Measurements from ENCODE around the gene SFXN5.
A peak's percentile ranks its signal among the peaks of the same experiment; 100 is the strongest.

The SFXN5 gene

DNA sequence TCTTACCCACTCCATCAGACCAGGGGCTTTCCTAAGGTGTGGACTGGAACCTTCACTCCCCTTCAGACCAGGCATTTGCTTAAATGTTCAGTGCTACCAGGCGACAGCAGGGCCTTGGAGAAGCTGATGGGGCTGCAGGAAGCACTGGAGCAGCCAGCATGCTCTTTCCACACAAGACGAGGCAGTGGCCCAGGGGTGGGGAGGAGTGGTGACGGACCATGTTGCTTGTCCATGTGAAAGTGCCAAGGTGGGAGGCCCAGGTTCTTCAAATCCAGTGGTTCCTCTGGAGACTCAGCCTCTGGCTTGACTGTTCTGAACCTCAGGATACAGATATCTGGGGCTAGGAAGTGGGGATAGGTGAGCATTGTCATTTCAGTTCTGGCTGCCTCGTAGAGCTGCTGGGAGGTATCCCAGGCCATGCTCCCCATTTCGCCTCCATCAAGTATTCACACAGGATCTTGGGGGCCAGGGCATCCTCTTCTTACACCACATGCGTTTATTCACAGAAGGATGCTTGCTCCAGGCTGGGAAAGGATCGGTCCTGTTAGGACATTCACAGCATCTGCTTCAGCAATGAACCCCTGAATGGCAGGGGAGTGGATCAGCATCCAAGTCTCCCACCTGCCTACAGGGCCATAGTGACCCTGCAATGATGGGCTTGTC lies 62.2 kb downstream of the SFXN5 start:
- DNase-seq, result no peak

DNA sequence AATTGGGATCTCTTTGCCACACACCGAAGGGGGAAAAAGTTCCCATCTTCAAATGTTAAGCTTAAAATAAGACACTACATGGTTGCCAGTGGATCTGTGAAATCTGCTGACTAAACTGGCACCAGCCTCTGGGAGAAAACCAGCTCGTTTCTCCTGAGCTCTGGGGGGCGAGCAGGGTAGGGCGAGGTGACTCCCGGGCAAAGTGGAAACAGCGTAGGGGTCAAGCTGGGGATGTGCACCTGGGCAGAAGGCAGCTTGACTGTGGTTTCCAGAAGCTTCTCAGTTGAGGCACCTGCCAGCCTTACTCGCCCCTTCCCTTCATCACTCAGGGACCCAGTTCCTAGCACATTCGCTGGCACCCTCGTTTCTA lies 62.8 kb downstream of the SFXN5 start:
- DNase-seq, result no peak

DNA sequence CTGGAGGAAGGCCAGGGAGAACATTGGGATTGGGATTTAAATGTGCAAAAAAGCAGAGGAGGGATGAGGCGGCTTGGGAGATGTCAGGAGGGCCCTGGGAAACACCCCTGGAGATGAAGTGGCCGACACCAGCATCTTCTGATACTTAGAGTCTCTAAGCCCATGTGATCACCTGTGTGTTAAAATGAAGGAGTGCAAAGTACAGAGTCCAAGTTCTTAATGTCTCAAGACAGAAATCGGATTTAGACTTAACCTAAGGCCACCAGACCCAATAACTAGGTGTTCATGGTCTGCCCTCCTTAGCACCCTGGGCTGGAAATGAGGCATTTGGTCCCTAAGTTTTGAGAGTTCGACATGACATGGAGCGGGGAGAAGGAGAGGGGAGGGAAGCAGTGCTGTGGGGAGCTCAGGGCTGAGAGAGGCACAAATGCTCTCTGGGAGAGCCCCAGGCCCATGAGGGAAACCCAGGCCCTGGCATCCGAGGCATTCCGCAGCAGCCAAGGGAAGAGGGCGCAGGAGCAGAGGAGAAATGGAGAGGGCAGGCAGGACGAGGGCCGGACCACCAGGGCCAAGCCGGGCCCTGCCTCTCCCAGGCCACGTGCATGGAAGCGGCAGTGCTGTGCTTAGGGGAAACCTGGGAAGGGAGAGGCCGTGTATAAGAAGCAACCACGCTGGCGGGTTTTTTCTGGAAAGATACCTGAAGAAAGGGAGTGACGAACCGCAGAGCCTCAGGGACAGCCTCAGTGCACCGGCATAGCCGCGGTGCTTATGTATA lies 63.3 kb downstream of the SFXN5 start:
- DNase-seq, result no peak

DNA sequence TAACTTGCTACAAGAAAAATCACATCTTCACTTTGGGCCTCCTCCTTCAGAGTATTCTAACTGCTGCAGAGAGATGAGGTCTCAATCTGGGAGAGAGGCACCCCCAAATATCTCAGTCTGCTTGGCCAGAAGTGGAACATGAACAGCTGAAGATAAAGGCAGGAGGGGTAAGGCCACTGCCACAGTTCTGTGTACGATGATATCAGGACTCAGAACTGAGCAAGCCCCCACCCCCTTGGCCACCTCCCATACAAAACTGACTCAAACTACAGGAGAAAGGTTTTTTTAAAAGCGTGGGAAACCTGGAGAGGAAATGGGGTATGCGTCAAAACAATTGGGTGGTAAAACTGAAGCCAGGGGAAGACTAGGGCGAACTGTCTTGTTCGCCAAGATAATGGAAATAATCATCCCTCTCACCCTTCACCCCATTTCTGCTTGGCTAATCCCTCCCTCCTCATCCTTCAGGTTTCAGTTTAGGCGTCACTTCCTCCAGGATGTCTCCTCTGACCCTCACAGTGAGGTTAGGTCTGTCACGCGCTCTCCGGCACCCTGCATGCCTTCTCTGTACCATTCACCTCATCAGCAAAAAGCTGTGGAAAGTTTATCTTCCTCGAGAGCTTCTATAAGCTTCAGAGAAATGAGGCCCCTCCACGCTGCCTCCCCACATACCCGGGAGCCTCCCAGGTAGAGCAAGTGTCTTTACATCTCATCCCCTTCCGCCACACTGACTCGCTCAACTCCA lies 64.4 kb downstream of the SFXN5 start:
- DNase-seq, result no peak

DNA sequence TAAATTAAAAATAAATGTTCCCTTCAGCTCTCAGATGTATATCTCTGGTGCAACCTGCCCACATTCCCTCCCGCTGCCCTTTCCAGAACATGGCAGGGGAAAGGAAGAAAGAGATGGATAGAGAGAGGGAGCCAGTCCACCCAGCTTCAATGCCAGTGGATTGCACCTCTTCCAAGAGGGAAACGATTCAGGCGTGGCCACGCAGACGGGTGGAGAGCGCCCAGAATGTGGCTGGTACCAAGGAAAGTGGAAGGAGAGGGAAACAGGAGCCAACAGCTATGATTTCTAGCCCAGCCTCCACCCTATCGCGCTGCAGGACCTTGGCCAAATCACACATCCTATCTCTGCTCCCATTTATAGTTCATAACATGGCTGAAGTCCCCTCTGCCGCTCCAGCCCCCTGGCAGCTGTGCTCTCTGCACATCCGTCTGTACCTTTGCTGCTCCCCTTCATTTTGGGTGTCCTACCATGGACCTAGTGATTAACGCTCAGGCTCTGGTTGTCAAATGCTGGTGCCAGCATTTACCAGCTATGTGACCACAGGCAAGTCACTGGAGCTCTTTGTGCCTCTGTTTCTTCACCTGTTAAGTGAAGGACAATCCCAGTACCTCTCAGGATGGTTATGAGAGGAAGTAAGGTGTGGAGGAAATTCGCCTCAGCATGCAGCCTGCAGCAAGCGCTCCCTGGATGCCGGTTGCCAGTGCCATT lies 66.5 kb downstream of the SFXN5 start:
- no peak for DNase-seq

DNA sequence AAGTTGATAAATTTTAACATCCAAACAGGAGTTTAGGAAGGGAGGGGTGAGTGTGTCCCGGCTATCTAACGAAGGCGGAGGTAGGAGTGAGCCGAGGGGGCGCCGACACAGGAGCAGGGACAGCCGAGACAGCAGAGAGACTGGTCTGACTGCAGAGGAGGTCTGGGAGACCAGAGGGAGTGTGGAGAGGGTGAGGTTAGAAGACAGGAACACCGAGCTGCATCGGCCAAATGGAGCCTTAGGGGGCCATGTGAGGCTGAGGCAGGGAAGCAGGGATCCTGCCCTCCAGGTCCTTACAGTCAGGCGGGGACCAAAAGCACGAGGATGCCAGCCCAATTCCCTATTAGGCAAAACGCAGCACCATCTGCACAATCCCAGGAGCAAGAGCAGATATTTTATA lies 67.0 kb downstream of the SFXN5 start:
- no peak for DNase-seq

DNA sequence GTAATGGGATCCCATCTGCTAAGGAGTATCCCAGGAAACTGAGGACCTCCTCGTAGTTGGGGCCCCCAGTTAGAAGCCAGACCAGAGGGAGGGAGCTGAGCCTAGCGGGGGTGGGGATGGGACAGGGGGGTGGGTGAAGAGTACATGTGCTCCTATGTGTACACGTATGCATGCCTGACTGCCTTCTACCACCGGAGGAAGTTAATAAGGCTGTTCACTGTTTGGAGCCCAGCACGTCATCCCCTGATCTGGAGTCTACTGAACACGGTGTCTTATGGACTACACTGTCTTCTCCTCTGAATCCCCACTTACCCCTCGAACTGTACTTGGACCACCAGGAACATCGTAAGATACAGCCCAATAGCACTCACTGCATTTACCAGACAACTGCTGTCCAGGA lies 68.5 kb downstream of the SFXN5 start:
- no peak for DNase-seq

DNA sequence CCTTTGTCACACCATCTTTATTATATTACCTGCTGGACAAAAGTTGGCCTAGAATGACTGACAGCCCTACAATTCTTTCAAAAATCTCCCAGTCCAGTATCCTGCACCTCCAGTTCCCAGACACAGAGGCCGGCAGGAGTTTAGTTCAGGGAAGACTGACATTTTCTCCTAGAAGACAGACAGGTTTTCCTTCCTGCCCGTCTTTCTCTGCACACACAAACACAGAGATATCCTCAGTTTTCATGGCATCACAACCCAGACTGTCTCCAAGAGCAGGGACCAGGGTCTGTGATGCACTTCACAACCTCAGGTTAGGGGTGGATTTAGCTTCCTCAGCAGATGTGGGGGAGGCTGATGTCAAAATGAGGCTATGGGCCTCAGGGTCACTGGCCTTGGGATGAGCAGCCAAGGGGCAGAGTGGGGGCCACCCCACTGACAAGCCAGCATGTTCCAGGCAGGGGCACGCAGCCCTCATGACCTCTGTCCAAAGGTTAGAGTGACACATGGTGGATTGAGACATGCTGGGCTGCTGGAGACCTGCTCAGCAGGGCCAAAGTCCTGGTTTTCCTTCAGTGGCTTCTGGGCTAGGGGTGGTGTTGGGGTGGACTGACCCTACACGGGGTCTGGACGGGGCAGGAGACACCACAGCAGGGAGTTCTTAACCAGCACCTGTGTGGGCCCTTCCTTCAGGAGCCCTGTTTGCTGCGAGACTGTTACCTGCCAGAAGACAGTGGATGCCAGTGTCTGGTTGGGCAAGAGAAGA lies 70.5 kb downstream of the SFXN5 start:
- DNase-seq, result no peak

DNA sequence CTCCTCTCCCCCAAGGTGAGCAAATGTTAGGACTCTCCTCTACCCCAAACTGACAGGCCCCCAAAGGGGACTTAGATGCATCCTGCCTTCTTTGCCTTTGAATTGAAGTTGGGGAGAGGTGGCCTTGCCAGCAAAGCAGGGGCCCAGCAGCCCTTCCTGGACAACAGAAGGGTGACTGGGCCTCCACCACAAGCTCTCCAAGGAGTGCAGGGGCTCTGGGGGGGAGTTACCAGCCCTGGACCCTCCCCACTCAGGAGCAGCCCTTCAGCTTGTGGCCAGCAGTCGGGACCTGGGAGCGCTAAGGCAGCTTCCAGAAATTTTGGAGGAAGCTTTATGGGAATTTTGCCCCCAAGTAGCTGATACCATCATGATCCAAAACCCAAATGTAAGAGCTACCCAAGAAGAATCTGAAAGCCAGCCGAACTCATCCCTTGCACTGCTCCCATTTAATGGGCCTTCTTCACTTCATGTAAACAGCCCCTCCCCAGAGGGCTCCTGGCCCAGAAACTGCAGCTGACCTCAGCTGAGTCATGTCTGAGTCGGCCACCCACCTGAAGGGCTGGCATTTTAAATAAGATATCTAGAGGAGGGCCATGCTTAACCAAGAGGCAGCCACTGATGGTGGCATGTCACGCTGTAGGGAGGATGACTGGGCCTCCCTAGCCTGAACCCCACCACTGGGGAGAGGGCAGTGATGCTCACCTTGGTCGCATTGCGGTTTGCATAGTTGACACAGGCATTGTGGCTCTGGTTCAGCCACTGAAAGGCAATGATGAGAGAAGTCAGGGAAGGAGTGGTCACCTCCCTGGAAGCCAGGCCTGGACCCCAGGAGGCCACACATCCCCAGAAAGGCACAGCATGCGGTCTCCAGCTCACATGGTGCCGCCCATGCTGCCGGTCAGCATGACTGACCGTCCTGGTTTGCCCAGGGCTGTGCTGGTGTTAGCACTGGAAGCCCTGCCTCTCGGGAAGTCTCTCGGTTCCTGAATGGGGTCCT lies 71.5 kb downstream of the SFXN5 start:
- DNase-seq, result no peak

DNA sequence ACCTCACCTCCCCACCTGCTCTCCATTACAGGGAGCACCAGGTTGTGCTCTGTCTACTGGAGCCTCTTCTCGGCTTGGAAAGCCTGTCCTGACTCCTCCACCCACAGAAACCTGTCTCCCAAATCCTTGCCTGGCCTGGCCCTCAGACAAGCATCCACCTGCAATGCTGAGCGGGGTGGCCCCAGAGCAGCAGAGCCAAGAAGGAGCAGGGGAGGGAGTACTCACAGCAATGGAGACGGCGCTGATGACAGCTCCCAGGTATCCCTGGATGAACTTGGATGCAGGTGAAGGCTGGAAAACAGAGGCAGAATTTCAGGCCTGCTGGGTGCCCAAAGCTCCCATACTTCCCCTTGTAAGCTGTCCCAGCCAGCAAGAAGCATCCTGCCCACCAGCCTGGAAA lies 72.8 kb downstream of the SFXN5 start:
- DNase-seq, result no peak

DNA sequence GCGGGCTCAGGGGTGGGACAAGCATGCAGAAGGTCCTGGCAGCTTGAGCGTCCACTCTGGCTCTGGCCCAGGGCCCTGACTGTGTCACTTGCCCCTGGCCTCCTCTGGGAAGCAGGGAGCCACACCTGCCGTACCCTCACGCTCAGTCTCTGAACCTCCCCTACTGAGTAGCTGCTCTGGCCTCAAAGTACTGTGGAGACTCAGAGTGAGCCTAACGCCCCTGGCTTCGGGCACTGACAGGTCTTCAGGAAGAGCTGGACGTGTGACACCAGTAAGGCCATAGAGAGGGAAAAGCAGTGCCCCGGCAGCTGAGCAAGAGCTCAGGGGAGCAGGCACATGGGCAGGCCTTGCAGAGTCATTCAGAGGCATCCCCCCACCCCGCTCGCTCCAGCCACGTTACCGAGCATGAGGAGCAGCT lies 73.3 kb downstream of the SFXN5 start:
- no peak for DNase-seq

DNA sequence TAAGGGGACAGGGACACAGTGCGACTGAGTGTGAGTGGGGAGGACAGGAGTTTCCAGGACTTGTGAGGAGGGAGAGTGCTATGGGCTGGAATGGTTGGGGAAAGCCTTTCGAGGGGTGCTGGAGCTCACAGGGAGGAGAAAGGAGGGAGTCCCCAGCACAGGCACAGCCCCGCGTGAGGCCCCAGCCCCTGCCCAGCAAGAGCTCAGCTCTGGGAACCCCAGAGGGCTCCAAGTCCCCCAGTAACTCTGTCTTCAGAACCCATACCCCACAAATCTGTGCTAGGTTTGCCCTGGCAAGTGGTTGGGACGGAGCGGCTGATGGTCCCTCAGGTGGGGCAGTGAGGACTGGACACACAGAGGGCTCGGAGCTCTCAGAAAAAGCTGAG lies 75.4 kb downstream of the SFXN5 start:
- DNase-seq, result no peak

DNA sequence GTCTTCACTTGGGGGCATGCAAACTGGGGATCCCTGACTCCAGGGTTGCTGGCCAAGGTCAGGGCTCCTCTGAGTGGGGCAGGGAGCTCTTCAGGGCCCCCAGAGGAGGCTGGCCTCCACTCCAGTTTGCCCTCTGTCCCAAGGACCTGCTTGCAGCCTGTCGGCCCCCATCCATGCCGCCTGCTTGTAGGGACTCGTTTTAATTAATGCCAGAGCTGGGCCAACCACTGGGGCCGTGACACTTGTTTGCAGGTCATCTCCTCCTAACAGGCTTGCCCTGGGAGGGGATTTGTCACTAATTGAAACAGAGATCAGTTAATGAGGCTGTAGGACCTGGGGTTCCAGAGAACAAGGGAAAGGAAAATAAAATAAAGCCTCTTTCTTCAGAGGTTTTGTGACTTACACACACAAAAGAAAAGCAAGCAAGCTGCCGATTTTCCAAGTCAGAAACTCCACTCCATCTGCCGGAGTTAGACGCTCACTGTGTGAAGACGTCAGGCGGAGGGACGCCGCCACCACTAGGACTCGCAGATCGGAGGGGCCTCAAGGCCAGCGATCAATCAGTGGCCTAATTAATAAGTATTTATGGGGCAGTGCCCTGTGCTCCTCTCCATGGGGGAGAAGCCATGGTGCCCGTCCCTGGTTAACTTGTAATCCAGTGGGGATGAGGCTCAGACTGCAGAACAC lies 75.9 kb downstream of the SFXN5 start:
- DNase-seq, result no peak

DNA sequence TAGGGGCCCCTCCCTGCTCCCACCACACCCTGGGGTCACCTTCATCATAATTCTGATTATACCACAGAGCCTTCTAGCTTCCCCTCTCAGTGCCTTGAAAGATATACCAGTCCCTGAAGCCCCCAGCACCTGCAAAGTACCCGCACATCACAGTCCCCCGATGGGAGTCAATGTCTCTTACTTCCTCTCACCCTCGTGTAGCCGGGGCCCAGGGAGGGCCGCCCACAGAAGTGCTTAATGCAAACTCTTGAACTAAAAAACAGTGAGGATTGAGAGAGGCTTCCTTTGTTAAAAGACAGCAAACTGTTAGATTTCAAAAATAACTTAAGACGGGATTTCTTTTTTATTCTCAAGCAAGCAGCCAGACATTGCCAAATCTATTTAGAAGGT lies 76.5 kb downstream of the SFXN5 start:
- no peak for DNase-seq

DNA sequence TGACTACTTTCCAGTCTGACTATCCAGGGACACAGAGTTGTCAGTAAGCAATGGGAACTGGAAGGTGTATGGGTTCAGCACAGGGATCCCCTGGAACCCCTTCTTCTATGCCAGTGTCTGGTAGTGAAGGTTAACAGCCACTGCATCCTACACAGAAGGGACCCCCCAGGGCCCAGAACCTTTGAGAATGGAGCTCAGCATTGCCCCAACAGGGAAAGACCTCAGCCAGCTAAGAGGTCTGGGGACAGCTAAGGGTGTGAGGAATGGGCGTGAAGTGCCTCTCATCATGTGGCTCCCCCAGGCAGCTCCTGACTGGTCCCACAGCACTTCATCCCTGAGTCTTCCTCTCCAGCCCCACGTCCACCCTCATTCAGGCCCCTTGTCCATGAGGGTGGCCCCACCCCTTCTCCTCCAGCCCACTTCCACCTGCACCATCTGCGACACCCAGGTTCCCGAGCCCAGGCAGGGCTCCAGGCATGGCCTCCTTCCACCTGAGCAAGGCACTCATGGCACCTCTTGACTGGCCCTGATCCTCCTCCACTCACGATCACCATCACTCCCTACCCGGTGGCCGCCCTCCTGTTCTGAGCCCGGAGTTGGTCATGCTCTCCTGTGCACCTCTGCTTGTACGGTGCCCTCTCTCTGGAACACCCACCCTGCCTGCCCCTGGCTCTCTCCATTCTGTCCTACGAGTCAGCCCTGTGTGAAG lies 77.1 kb downstream of the SFXN5 start:
- no peak for DNase-seq

DNA sequence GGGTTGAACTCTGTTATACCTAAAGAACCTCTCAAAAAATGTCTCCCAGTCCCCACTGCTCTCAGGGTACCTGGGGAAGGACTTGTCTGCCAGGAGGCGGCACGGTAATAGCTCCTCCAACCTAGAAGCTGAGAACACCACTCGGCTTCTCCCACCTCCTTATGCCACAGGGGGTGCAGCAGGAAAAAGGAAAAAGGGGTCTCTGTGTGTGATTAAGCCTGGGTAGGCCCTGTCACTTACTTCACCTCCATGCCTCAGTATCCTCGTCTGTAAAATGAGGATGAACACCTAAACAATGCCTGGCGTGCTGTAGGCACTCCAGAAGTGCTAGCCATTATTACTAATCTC lies 77.6 kb downstream of the SFXN5 start:
- no peak for DNase-seq

DNA sequence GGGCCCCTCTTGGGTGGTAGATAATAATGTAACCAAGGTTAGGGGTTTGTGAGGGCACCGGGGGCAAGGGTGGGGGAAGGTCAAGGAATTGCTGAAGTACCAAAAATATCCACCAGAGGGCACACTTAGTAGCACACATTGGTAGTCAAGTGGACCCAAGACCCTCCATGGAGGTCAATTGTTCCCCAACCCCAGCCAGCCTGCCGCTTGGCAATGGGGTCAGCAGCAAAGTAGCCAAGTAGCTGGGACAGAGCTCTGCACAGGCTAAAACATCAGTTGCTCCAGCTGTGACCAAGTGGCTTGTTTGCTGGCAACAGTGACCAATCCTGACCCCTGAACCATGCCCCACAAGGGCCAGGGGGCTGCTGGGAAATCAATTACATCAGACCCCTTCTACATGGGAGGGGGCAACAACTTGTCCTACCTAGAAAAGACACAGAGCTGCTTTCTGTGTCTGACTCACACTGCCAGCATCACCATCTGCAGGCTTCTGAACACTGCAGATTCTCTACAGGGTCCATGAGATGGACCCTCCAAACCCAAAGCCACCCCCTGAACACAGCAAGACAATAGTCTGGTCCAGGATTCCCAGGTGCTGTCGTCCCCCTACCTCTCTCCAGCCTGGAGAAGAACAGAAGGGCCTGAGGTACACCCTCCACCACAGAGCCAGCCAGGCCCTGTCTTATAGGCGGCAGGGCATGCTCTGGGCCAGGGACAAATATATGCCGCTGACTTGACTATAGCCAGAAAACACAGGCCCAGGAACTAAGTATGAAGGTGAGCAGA lies 78.2 kb downstream of the SFXN5 start:
- peak; percentile 15 for DNase-seq

DNA sequence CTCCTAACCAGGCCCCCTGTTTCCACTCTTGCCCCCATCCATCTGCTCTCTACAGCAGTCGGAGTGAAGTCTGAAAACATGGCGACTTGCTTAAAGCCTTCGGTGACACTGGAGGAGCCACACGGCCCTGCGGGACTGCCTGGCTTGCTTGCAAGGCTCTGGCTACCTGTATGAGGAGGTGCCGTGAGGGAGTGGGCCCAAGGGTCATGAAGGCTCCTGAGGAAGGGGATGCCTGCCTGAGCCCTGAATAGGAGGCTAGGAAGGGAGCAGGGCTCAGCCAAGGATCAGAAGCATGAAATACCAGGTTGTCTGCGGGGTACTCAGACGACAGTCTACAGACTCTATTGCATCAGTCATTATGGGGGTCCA lies 78.8 kb downstream of the SFXN5 start:
- no peak for DNase-seq

DNA sequence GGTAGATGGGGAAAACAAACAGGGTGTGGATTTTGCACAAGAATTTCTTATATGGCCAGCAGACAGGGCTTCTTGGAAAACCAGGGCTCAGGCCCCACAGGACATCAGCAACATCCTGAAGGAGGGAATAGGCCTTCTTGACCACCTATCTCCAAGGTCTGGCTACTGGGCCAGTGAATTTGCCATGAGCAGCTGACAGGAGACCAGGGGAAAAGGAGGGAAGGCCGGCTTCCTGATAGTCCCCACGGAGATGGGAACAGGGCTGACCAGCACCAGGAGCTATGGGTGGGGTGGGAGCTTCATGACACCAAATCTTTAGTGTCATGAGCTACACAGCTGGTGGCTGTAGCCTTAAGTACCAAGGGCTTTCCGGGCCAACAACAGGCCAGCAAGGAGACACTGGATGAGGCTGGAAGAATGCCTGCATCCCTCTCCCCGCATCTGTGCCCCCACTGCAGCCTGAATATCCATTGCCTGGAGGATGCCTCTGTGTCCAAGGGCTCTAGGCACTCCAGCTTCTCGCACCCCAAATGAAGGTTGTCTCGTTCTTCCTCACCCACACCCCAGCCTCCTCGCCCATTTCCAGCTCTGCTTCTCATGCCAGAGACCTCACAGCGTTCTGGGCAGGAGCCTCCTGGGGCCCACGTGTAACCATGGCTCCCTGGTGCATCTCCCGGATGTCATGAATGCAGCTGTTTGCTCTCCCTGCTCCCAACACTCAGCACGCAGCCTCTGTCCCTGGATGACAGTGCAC lies 79.4 kb downstream of the SFXN5 start:
- no peak for DNase-seq

All from stimulated activated CD4-positive, alpha-beta T cell treated with anti-CD3 and anti-CD28 coated beads, Interleukin-4, amount 100 ng/mL, for 1 hour (primary cell).